HG03575 (cell line): ENCODE results near the gene MGMT.

Experiments
- ATAC-seq: cut with Tn5 transposase; IDR thresholded peaks from one replicate; pipeline ENCODE4 v1.9.1; 2021; ENCODE audit not compliant: unreplicated experiment, insufficient number of reproducible peaks, low FRiP score; ENCODE audit errors: extremely low read depth

MGMT gene

GRCh38 chr10:129755621-129756020 lies 288.6 kb downstream of the MGMT start:
- no peak for ATAC-seq

- no peak for ATAC-seq
These were observed 290.2 kb downstream of the MGMT start for GRCh38 chr10:129756912-129757901.

GRCh38 chr10:129758207-129759021 lies 291.4 kb downstream of the MGMT start:
- no peak for ATAC-seq

- no peak for ATAC-seq
These were observed 292.4 kb downstream of the MGMT start for GRCh38 chr10:129759214-129760002.

- ATAC-seq = no peak
These were observed 292.9 kb downstream of the MGMT start for GRCh38 chr10:129760003-129760315.

- ATAC-seq = no peak
These were observed 293.4 kb downstream of the MGMT start for GRCh38 chr10:129760416-129760815.

GRCh38 chr10:129761197-129761972 lies 294.3 kb downstream of the MGMT start:
- ATAC-seq = no peak

GRCh38 chr10:129761981-129762956 lies 295.2 kb downstream of the MGMT start:
- ATAC-seq = no peak

GRCh38 chr10:129764011-129764900 lies 297.2 kb downstream of the MGMT start:
- ATAC-seq = no peak

GRCh38 chr10:129764901-129765663 lies 298.0 kb downstream of the MGMT start:
- ATAC-seq = no peak

- no peak for ATAC-seq
These were observed 298.9 kb downstream of the MGMT start for GRCh38 chr10:129765664-129766550.

- ATAC-seq = no peak
These were observed 299.8 kb downstream of the MGMT start for GRCh38 chr10:129766611-129767550.

- no peak for ATAC-seq
These were observed 300.7 kb downstream of the MGMT start for GRCh38 chr10:129767751-129768150.
